Mesendoderm (in vitro differentiated cells): Measurements from ENCODE around the gene MTRFR.

Experiments used
- DNase-seq: peaks from one replicate; pipeline ENCODE4 v3.0.0; 2013
- H2AK5ac ChIP-seq: 2 replicates; pipeline ENCODE4 v1.6.1; 2013; ENCODE audit warnings: low read length, inconsistent platforms
- H2BK120ac ChIP-seq: 2 replicates; pipeline ENCODE4 v1.6.1; 2013; ENCODE audit warnings: low read depth, mild to moderate bottlenecking, low read length, moderate library complexity, mixed read lengths
- H2BK15ac ChIP-seq: replicated peaks from 2 replicates; pipeline ENCODE4 v1.6.1; 2013; ENCODE audit warnings: low read depth, mild to moderate bottlenecking, moderate library complexity
- H2BK5ac ChIP-seq: 2 replicates; pipeline ENCODE4 v1.6.1; 2013; ENCODE audit warnings: low read length, inconsistent platforms
- H3K18ac ChIP-seq: 2 replicates; pipeline ENCODE4 v1.6.1; 2013; ENCODE audit warnings: mild to moderate bottlenecking, low read length, mixed read lengths
- H3K23ac ChIP-seq: one replicate; pipeline ENCODE4 v1.6.1; 2013; ENCODE audit warnings: low read length
- H3K27ac ChIP-seq: 2 replicates; pipeline ENCODE4 v1.5.1; 2013; ENCODE audit warnings: low read depth, mild to moderate bottlenecking, inconsistent platforms, low read length, moderate library complexity
- H3K27me3 ChIP-seq: 2 replicates; pipeline ENCODE4 v1.6.1; 2013; ENCODE audit warnings: low read length, control low read depth, mild to moderate bottlenecking, inconsistent platforms; ENCODE audit not compliant: insufficient read depth, poor library complexity
- H3K36me3 ChIP-seq: 2 replicates; pipeline ENCODE4 v1.6.1; 2013; ENCODE audit warnings: low read length, inconsistent platforms; ENCODE audit not compliant: control insufficient read depth, insufficient read depth
- H3K4ac ChIP-seq: one replicate; pipeline ENCODE4 v1.6.1; 2013; ENCODE audit warnings: low read depth, mild to moderate bottlenecking, low read length, moderate library complexity
- H3K4me1 ChIP-seq: 2 replicates; pipeline ENCODE4 v1.6.1; 2013; ENCODE audit warnings: low read depth, low read length, inconsistent platforms; ENCODE audit not compliant: control insufficient read depth
- H3K4me2 ChIP-seq: 2 replicates; pipeline ENCODE4 v1.6.1; 2013; ENCODE audit warnings: low read length
- H3K4me3 ChIP-seq: 2 replicates; pipeline ENCODE4 v1.5.1; 2013; ENCODE audit warnings: mild to moderate bottlenecking, low read length
- H3K56ac ChIP-seq: one replicate; pipeline ENCODE4 v1.6.1; 2013; ENCODE audit warnings: low read length
- H3K79me1 ChIP-seq: 2 replicates; pipeline ENCODE4 v1.6.1; 2013; ENCODE audit warnings: low read length, inconsistent platforms
- H3K79me2 ChIP-seq: 2 replicates; pipeline ENCODE4 v1.6.1; 2013; ENCODE audit warnings: mild to moderate bottlenecking, low read length; ENCODE audit not compliant: control insufficient read depth, insufficient read depth
- H3K9ac ChIP-seq: 2 replicates; pipeline ENCODE4 v1.6.1; 2013; ENCODE audit warnings: low read length, inconsistent platforms
- H4K5ac ChIP-seq: one replicate; pipeline ENCODE4 v1.6.1; 2013; ENCODE audit warnings: low read length
- H4K8ac ChIP-seq: one replicate; pipeline ENCODE4 v1.6.1; 2013; ENCODE audit warnings: low read depth, mild to moderate bottlenecking, control low read depth, low read length, moderate library complexity
- WGBS: extraction: QIAGEN DNeasy Blood & Tissue Kit; methylation state at CpG from one replicate; pipeline ENCODE4 v1.1.7; 2013; ENCODE audit warnings: low lambda C conversion rate, missing lambda C conversion rate; ENCODE audit not compliant: insufficient coverage; ENCODE audit errors: extremely low coverage; 5-methylcytosine and 5-hydroxymethylcytosine counted together

MTRFR gene

DNA sequence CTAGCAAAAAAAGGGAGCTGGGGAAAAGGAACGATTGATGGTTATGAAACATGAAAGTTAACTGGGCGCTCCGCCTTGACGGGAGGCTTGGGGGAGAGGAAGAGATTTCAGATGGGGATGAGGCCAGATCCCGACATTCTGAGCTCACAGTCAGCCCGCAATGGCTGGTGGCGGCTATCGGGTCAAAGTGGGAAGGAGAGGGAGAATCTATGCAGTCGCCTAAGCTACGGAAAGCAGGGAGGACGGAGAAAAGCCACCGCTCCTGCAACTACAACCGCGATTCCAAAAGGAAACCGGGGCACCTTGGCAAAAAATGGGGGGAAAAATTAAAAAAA lies 797 bp upstream of the MTRFR start:
- Histone ChIP-seq H3K4me2 (peak overlapping the region; percentile 99), H2BK15ac (no peak overlapping the region), H2BK5ac (no peak overlapping the region), H3K79me2 (peaks cover 10% of the 10 kb centered on the region), H3K9ac (peak overlapping the region; percentile 95), H3K4ac (peak overlapping the region; percentile 39), H3K27ac (peak overlapping the region; percentile 70), H3K27me3 (no peaks in the 10 kb centered on the region), H3K56ac (peak overlapping the region; percentile 96), H4K5ac (peak overlapping the region; percentile 84), H3K36me3 (no peaks in the 10 kb centered on the region), H4K8ac (peak overlapping the region; percentile 41), H3K23ac (peak overlapping the region; percentile 6), H3K4me1 (peaks cover 3% of the 10 kb centered on the region), H3K4me3 (peak overlapping the region; percentile 94), H3K79me1 (peaks cover 5% of the 10 kb centered on the region), H2BK120ac (no peak overlapping the region), H3K18ac (peak overlapping the region; percentile 86), H2AK5ac (no peak overlapping the region)
- WGBS, result no CpG with 5 or more reads among the region's 15 CpGs
- DNase-seq, result no peak

DNA sequence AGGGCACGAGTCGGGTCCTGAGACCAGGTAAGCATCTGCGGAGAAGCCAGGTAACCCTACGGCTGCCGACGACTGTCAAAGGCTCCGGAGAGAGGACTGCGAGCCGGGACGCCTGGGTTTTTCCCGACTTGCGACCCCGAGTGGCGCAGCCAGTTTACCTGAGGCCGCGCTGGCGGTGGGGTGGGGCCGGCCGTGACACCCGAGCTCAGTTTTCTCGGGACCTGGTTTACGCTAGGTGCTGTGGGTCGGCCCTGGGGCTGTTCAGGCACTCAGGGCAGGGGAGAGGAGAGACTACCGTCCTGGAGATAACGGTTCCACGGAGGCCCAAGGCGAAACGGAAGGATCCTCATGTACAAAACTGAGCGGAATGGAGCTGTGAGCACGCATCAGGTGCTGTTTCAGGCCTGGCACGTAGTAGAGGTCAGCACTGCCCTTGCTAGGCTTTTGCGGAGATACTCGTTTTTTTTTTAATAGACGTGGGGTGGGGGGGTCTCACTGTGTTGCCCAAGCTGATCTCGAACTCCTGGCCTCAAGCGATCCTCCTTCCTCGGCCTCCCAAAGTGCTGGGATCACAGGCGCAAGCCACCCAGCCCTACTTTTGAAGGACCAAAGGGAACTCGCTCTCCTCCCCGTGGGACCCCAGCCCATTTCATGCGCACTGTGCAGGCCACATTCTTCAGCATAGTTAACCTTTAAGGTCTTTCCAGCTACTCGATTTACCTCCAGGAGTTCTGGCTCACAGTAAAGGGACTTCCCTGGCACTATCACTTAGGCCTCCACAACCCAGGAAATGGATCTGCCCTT lies 471 bp downstream of the MTRFR start:
- Histone ChIP-seq H2BK120ac (no peak overlapping the region), H3K9ac (peak overlapping the region; percentile 96), H3K4ac (peak overlapping the region; percentile 70), H3K18ac (peak overlapping the region; percentile 82), H2AK5ac (peak overlapping the region; percentile 47), H4K8ac (no peak overlapping the region), H3K4me2 (peak overlapping the region; percentile 90), H2BK15ac (no peak overlapping the region), H4K5ac (no peak overlapping the region), H3K4me3 (peak overlapping the region; percentile 85), H2BK5ac (no peak overlapping the region), H3K4me1 (peaks cover 3% of the 10 kb centered on the region), H3K79me2 (peaks cover 10% of the 10 kb centered on the region), H3K56ac (peak overlapping the region; percentile 98), H3K79me1 (peaks cover 7% of the 10 kb centered on the region), H3K36me3 (no peaks in the 10 kb centered on the region), H3K27ac (peak overlapping the region; percentile 37), H3K27me3 (no peaks in the 10 kb centered on the region), H3K23ac (peak overlapping the region; percentile 70)
- DNase-seq, result no peak
- WGBS, result no CpG with 5 or more reads among the region's 42 CpGs

DNA sequence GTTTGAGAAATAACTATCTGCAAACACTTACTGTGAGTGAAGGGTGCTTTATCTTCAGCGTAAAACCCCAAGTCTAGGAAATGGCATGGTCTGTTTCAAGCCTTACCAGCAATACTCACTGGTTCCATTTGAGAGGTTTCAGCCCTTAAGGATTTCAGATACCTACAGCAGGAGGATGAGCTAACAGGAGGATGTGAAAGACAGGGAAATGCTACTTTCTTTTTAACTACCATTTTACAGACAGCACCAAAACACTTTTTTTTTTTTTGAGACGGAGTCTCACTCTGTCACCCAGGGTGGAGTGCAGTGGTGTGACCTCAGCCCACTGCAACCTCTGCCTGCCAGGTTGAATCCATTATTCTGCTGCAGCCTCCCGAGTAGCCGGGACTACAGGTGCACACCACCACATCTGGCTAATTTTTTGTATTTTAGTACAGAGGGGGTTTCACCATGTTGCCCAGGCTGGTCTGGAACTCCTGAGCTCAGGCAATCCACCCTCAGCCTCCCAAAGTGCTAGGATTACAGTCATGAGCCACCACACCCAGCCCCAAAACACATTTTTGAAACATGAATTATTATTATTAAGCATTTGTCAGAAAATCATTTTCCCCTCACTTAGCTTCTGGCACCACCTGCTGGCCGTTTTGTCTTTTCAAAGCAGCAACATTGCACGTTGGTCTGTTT lies 4.6 kb downstream of the MTRFR start:
- Histone ChIP-seq H2AK5ac (no peak overlapping the region), H3K4me2 (no peak overlapping the region), H3K79me2 (peaks cover 7% of the 10 kb centered on the region), H3K79me1 (peaks cover 4% of the 10 kb centered on the region), H3K56ac (no peak overlapping the region), H2BK15ac (no peak overlapping the region), H3K27ac (no peak overlapping the region), H3K4me3 (no peak overlapping the region), H3K4ac (no peak overlapping the region), H3K9ac (no peak overlapping the region), H2BK5ac (no peak overlapping the region), H4K5ac (no peak overlapping the region), H4K8ac (no peak overlapping the region), H3K18ac (no peak overlapping the region), H3K4me1 (no peaks in the 10 kb centered on the region), H3K23ac (no peak overlapping the region), H3K36me3 (no peaks in the 10 kb centered on the region), H3K27me3 (no peaks in the 10 kb centered on the region), H2BK120ac (no peak overlapping the region)
- DNase-seq, result peak; percentile 49
- WGBS, result no CpG with 5 or more reads among the region's 6 CpGs

DNA sequence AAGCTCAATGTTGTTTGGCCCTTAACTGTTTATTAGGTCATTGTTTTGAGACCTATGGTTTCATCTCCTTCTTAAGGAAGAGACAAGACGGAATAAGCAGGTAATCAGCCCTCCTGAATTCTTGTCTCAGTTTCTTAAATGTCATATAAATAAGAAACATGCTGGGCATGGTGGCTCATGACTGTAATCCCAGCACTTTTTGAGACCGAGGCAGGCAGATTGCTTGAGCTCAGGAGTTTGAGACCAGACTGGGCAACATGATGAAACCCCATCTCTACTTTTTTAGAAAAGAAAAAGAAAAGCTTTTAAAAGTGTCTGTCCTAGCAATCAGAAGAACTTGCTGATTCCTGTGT lies 5.1 kb downstream of the MTRFR start:
- no peak overlapping the region for H3K27ac ChIP-seq
- H4K8ac ChIP-seq, result no peak overlapping the region
- H2BK5ac ChIP-seq, result no peak overlapping the region
- H2BK120ac ChIP-seq, result no peak overlapping the region
- no peak overlapping the region for H3K4ac ChIP-seq
- H4K5ac ChIP-seq, result no peak overlapping the region
- H3K36me3 ChIP-seq, result no peaks in the 10 kb centered on the region
- no peaks in the 10 kb centered on the region for H3K4me1 ChIP-seq
- peaks cover 7% of the 10 kb centered on the region for H3K79me2 ChIP-seq
- H3K18ac ChIP-seq, result no peak overlapping the region
- H3K23ac ChIP-seq, result no peak overlapping the region
- no peak overlapping the region for H3K9ac ChIP-seq
- no peak overlapping the region for H3K4me2 ChIP-seq
- H3K79me1 ChIP-seq, result peaks cover 4% of the 10 kb centered on the region
- DNase-seq, result no peak
- no peak overlapping the region for H2BK15ac ChIP-seq
- no peaks in the 10 kb centered on the region for H3K27me3 ChIP-seq
- H3K56ac ChIP-seq, result no peak overlapping the region
- no peak overlapping the region for H2AK5ac ChIP-seq
- H3K4me3 ChIP-seq, result no peak overlapping the region
- no CpG with 5 or more reads among the region's 2 CpGs for WGBS

DNA sequence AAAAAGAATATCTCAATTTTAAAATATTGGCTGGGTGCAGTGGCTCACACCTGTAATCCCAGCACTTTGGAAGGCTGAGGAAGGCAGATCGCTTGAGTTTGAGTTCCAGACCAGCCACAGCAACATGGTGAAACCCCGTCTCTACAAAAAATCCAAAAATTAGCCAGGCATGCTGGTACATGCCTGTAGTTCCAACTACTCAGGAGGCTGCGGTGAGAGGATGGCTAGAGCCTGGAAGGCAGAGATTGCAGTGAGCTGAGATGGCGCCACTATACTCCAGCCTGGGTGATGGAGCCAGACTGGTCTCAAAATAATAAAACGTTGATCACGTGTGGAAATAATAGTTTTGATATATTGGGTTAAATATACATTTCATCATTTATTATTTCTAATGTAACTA lies 5.7 kb downstream of the MTRFR start:
- Histone ChIP-seq H2AK5ac (no peak overlapping the region), H3K79me2 (peaks cover 3% of the 10 kb centered on the region), H2BK5ac (no peak overlapping the region), H3K18ac (no peak overlapping the region), H4K5ac (no peak overlapping the region), H3K4me2 (no peak overlapping the region), H3K56ac (no peak overlapping the region), H3K4me3 (no peak overlapping the region), H3K27me3 (no peaks in the 10 kb centered on the region), H3K27ac (no peak overlapping the region), H4K8ac (no peak overlapping the region), H2BK15ac (no peak overlapping the region), H3K79me1 (peaks cover 2% of the 10 kb centered on the region), H3K36me3 (no peaks in the 10 kb centered on the region), H3K4me1 (no peaks in the 10 kb centered on the region), H3K4ac (no peak overlapping the region), H2BK120ac (no peak overlapping the region), H3K23ac (no peak overlapping the region), H3K9ac (no peak overlapping the region)
- no CpG with 5 or more reads among the region's 6 CpGs for WGBS
- DNase-seq, result no peak
